Measurements from ENCODE around the gene TFCP2. TPM values are rescaled to one million over a fixed set of nuclear protein-coding genes. Genes with fewer than 3 reads are reported as not detected.
A peak's percentile ranks its signal among the peaks of the same experiment; 100 is the strongest.

TFCP2 gene
- total and polyA plus RNA-seq, 7 experiments from 2014 or later, result 10.8 to 42.3 (median 27.4) TPM

DNA sequence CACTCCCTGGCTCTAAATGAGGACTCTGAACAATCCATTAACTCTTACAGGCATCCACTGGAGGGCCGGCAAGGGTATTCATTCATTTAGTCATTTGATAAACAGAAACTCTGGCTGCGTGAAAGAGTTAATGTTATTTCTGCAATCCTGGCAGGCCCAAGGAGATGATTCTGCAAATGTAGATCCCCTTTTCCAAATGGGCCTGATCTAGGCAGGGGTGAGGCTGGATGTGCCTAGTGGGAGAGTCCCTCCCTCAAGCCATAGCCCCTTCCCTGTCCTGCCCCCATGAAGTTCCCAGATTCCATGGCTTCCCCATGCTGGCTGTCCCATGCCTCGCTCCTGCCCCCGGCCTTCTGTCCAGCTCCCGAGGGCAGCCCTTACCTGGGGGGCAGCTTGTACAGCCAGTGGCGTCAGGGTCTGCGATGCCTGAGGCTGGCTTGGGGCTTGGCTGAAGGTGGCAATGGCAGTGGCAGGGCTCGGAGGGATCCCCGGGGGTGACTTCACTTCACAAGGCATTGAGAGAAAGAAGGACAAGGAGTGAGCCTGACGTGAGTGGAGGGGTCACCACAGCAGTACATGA, 26.5 kb upstream of the TFCP2 start:
- Histone ChIP-seq H3K36me3 (ENCODE audit: control insufficient read depth in 2 of 3, insufficient read depth in 3 of 3, low read length in 3 of 3) (peaks cover 0 to 21% (median 6%) of the 10 kb centered on the region in 3 experiments), H3K9me3 (ENCODE audit: control insufficient read depth in 2 of 3, low read length in 3 of 3) (no peaks in the 10 kb centered on the region), H3K27ac (ENCODE audit: low read depth, low read length) (no peak overlapping the region), H3K4me1 (ENCODE audit: control insufficient read depth in 2 of 2, insufficient read depth in 2 of 2, low read length in 2 of 2) (peaks cover 0 to 12% of the 10 kb centered on the region in 2 donors), H3K4me3 (ENCODE audit: low read length) (no peak overlapping the region), H3K27me3 (ENCODE audit: control insufficient read depth in 2 of 2, insufficient read depth in 2 of 2, low read length in 2 of 2) (no peaks in the 10 kb centered on the region)
- Mint-ChIP-seq H3K9me3 (no peaks in the 10 kb centered on the region), H3K36me3 (peaks cover 0 to 15% (median 0%) of the 10 kb centered on the region in 5 donors), H3K27me3 (no peaks in the 10 kb centered on the region), H3K4me1 (peaks cover 0 to 32% (median 13%) of the 10 kb centered on the region in 7 donors), H3K4me3 (no peak overlapping the region), H3K27ac (peak overlapping the region in 3 of 9 donors; percentile 51 to 63 (median 57))
- peak; percentile 38 for ATAC-seq
- intact Hi-C loops (cut with micrococcal nuclease), result no loop called here
- ChIA-PET POLR2A (interaction anchor here (0.5 to 0.7 kb wide), 2 partner anchors 12 to 48 kb away, joined by 3 read pairs; no protein-coding TSS in a partner anchor), CTCF (no interaction called here)
- no peak for DNase-seq

DNA sequence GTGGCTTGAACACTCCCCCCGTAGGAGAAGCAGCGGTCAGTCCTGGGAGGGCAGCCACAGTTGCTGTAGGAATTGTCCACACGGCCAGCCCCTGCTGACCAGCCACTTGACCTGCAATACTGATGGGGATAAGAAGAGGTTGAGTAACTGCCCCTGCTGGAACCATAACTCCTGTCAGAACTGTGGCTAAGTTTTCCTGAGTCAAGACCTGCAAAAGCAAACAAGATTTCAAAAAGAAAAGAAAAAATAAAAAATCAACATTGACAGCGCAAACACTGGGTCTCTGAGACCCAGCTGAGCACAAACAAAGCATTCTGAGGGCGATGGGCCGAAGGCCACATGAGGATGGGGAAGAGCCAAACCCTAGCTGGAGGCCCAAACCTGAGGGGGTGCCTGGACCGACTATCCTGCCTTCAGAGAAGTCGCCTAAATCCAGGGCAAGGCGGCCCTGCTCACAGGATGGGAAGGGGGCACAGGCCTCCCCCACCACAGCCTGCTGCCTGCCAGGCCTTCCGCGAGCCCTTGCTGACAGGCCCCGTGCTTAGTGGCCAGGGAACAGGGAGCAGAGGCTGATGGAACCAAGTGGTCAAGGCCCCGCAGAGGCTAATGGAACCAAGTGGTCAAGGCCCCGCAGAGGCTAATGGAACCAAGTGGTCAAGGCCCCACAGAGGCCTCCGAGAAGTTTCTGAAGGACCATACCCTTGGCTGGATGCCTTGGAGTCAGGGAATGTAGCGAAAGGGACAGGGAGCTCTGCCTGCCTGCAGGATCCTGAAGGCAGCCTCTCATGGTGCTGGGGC, 25.8 kb upstream of the TFCP2 start:
- peaks cover 0 to 14% (median 0%) of the 10 kb centered on the region in 5 donors for H3K36me3 Mint-ChIP-seq
- H3K36me3 ChIP-seq (ENCODE audit: control insufficient read depth in 2 of 3, insufficient read depth in 3 of 3, low read length in 3 of 3), result peaks cover 0 to 21% (median 5%) of the 10 kb centered on the region in 3 experiments
- H3K27me3 ChIP-seq (ENCODE audit: control insufficient read depth in 2 of 2, insufficient read depth in 2 of 2, low read length in 2 of 2), result no peaks in the 10 kb centered on the region
- no peak for ATAC-seq
- H3K27ac Mint-ChIP-seq, result no peak overlapping the region
- POLR2A ChIA-PET, result no interaction called here
- H3K9me3 ChIP-seq (ENCODE audit: control insufficient read depth in 2 of 3, low read length in 3 of 3), result no peaks in the 10 kb centered on the region
- intact Hi-C loops (cut with micrococcal nuclease), result no loop called here
- DNase-seq, result no peak
- CTCF ChIA-PET, result no interaction called here
- peaks cover 0 to 1% (median 0%) of the 10 kb centered on the region in 11 donors for H3K9me3 Mint-ChIP-seq
- H3K27me3 Mint-ChIP-seq, result no peaks in the 10 kb centered on the region
- H3K4me1 Mint-ChIP-seq, result peaks cover 0 to 30% (median 12%) of the 10 kb centered on the region in 7 donors
- H3K27ac ChIP-seq (ENCODE audit: low read depth, low read length), result no peak overlapping the region
- no peak overlapping the region for H3K4me3 ChIP-seq (ENCODE audit: low read length)
- H3K4me1 ChIP-seq (ENCODE audit: control insufficient read depth in 2 of 2, insufficient read depth in 2 of 2, low read length in 2 of 2), result peaks cover 0 to 9% of the 10 kb centered on the region in 2 donors
- H3K4me3 Mint-ChIP-seq, result no peak overlapping the region

DNA sequence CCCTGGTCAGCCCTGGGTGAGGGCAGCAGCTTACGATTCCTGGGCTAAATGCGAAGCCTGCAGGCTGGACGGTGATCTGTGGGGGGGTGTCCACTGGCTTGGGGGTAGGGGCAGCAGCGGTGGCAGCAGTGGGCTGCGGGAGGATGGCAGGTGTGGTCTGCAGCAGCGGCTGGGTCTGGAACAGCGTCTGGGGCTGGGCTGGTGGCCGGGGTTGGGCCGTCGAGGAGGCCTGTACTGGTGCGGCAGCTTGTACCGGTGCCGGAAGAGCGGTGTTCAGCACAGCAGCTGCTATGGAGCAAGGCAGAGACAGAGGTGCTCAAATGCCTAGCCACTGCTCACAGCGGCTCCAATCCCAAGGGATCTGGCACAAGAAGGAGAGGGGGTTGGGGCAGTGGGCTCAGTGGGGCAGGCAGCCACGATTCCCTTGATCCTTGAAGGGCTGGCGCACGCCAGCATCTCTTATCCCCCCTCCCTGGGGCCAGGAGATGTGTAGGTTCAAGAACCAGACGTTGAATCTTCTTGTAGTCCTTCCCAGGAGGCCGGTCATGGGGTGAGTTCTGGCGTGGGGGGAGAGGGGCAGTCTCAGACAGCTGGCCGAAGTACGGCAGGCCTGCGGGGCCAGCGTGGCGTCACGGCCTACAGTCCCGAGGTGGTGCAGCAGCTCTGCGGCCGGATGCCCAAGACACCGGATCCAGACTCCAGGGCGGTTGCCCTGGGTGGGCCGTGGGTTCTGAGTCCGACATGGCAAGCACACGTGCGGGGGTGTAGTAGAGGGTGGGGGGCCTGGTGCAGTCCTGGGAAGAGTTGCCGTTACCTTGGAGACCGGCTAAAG, 25.0 kb upstream of the TFCP2 start:
- Histone ChIP-seq H3K27ac (ENCODE audit: low read depth, low read length) (no peak overlapping the region), H3K36me3 (ENCODE audit: control insufficient read depth in 2 of 3, insufficient read depth in 3 of 3, low read length in 3 of 3) (peaks cover 0 to 23% (median 3%) of the 10 kb centered on the region in 3 experiments), H3K27me3 (ENCODE audit: control insufficient read depth in 2 of 2, insufficient read depth in 2 of 2, low read length in 2 of 2) (no peaks in the 10 kb centered on the region), H3K4me1 (ENCODE audit: control insufficient read depth in 2 of 2, insufficient read depth in 2 of 2, low read length in 2 of 2) (peaks cover 0 to under 1% of the 10 kb centered on the region in 2 donors), H3K4me3 (ENCODE audit: low read length) (no peak overlapping the region), H3K9me3 (ENCODE audit: control insufficient read depth in 2 of 3, low read length in 3 of 3) (no peaks in the 10 kb centered on the region)
- CTCF ChIA-PET, result no interaction called here
- DNase-seq, result no peak
- Mint-ChIP-seq H3K27me3 (no peaks in the 10 kb centered on the region), H3K27ac (peak overlapping the region in 2 of 9 donors; percentile 14 to 22), H3K4me3 (no peak overlapping the region), H3K36me3 (peaks cover 0 to 8% (median 0%) of the 10 kb centered on the region in 5 donors), H3K9me3 (peaks cover 0 to 1% (median 0%) of the 10 kb centered on the region in 11 donors), H3K4me1 (peaks cover 0 to 22% (median 4%) of the 10 kb centered on the region in 7 donors)
- intact Hi-C loops (cut with micrococcal nuclease), result no loop called here
- no peak for ATAC-seq
- POLR2A ChIA-PET, result interaction anchor here (0.6 kb wide), 1 partner anchor 109 kb away, joined by 3 read pairs; no protein-coding TSS in a partner anchor

DNA sequence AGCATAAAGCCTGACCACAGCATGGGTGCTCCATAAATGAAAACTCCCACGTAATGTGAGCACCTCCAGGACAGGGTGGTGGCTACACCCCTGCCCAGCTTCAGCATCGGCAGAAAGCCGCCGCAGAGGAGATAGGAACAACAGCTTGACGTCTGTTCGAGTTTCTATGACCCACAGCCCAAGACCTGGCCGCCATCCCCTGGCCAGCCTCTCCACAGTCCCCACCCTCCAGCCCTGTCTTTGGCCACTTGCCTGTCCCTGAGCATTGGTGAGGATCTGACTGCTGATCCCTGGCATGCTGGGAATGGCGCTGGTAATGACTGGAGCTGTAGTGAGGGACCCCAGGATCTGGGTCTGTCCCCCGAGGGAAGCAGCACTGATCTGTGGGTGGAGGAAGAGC, 23.6 kb upstream of the TFCP2 start:
- Histone ChIP-seq H3K27me3 (ENCODE audit: control insufficient read depth in 2 of 2, insufficient read depth in 2 of 2, low read length in 2 of 2) (no peaks in the 10 kb centered on the region), H3K4me3 (ENCODE audit: low read length) (no peak overlapping the region), H3K36me3 (ENCODE audit: control insufficient read depth in 2 of 3, insufficient read depth in 3 of 3, low read length in 3 of 3) (peaks cover 0 to 34% (median 3%) of the 10 kb centered on the region in 3 experiments), H3K4me1 (ENCODE audit: control insufficient read depth in 2 of 2, insufficient read depth in 2 of 2, low read length in 2 of 2) (no peaks in the 10 kb centered on the region), H3K27ac (ENCODE audit: low read depth, low read length) (no peak overlapping the region), H3K9me3 (ENCODE audit: control insufficient read depth in 2 of 3, low read length in 3 of 3) (no peaks in the 10 kb centered on the region)
- intact Hi-C loops (cut with micrococcal nuclease), result no loop called here
- DNase-seq (no peak), ATAC-seq (no peak)
- Mint-ChIP-seq H3K27ac (no peak overlapping the region), H3K36me3 (peaks cover 0 to 16% (median 0%) of the 10 kb centered on the region in 5 donors), H3K4me1 (peaks cover 0 to 15% (median 0%) of the 10 kb centered on the region in 7 donors), H3K9me3 (peaks cover 0 to 1% (median 0%) of the 10 kb centered on the region in 11 donors), H3K27me3 (no peaks in the 10 kb centered on the region), H3K4me3 (no peak overlapping the region)
- ChIA-PET CTCF (no interaction called here), POLR2A (interaction anchor here (0.6 to 0.9 kb wide), 2 partner anchors 10 to 34 kb away, joined by 3 read pairs; no protein-coding TSS in a partner anchor)

- CTCF ChIA-PET, result no interaction called here
- H3K36me3 ChIP-seq (ENCODE audit: control insufficient read depth in 2 of 3, insufficient read depth in 3 of 3, low read length in 3 of 3), result peaks cover 0 to 42% (median 5%) of the 10 kb centered on the region in 3 experiments
- no peaks in the 10 kb centered on the region for H3K4me1 ChIP-seq (ENCODE audit: control insufficient read depth in 2 of 2, insufficient read depth in 2 of 2, low read length in 2 of 2)
- H3K27me3 ChIP-seq (ENCODE audit: control insufficient read depth in 2 of 2, insufficient read depth in 2 of 2, low read length in 2 of 2), result no peaks in the 10 kb centered on the region
- no peak overlapping the region for H3K27ac ChIP-seq (ENCODE audit: low read depth, low read length)
- H3K9me3 ChIP-seq (ENCODE audit: control insufficient read depth in 2 of 3, low read length in 3 of 3), result no peaks in the 10 kb centered on the region
- H3K4me3 Mint-ChIP-seq, result no peak overlapping the region
- H3K27me3 Mint-ChIP-seq, result no peaks in the 10 kb centered on the region
- H3K27ac Mint-ChIP-seq, result no peak overlapping the region
- H3K9me3 Mint-ChIP-seq, result peaks cover 0 to 1% (median 0%) of the 10 kb centered on the region in 11 donors
- POLR2A ChIA-PET, result interaction anchor here (0.6 to 0.9 kb wide), 2 partner anchors 11 to 33 kb away, joined by 3 read pairs; no protein-coding TSS in a partner anchor
- DNase-seq (no peak), ATAC-seq (no peak)
- intact Hi-C loops (cut with micrococcal nuclease), result no loop called here
- peaks cover 0 to 23% (median 4%) of the 10 kb centered on the region in 5 donors for H3K36me3 Mint-ChIP-seq
- H3K4me3 ChIP-seq (ENCODE audit: low read length), result no peak overlapping the region
- H3K4me1 Mint-ChIP-seq, result peaks cover 0 to 8% (median 0%) of the 10 kb centered on the region in 7 donors
These were observed 22.9 kb upstream of the TFCP2 start for GRCh38 chr12:51195841-51196240.

DNA sequence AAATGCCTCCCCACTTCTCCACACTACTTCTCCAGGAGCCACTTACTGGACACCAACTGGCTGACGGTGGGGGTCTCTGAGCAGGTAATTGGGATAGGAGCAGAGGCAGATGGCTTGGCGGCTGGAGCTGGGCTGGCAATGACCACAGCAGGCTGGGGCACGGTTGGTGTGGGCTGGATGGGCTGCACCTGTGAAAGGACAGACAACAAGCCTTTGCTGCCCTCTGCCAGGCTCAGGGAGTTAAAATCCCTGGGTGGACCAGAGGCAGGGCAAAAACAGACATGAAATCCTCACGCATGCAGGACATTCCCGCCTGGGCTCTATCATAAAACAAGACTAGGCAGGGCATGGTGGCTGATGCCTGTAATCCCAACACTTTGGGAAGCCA, 19.3 kb upstream of the TFCP2 start:
- H3K27me3 Mint-ChIP-seq, result no peaks in the 10 kb centered on the region
- H3K4me1 Mint-ChIP-seq, result peaks cover 0 to 6% (median 0%) of the 10 kb centered on the region in 7 donors
- no peak overlapping the region for H3K27ac ChIP-seq (ENCODE audit: low read depth, low read length)
- no peaks in the 10 kb centered on the region for H3K9me3 ChIP-seq (ENCODE audit: control insufficient read depth in 2 of 3, low read length in 3 of 3)
- no peak overlapping the region for H3K4me3 Mint-ChIP-seq
- no peak overlapping the region for H3K27ac Mint-ChIP-seq
- no peaks in the 10 kb centered on the region for H3K27me3 ChIP-seq (ENCODE audit: control insufficient read depth in 2 of 2, insufficient read depth in 2 of 2, low read length in 2 of 2)
- CTCF ChIA-PET, result no interaction called here
- no peaks in the 10 kb centered on the region for H3K4me1 ChIP-seq (ENCODE audit: control insufficient read depth in 2 of 2, insufficient read depth in 2 of 2, low read length in 2 of 2)
- H3K36me3 Mint-ChIP-seq, result peaks cover 0 to 30% (median 6%) of the 10 kb centered on the region in 5 donors
- intact Hi-C loops (cut with micrococcal nuclease), result no loop called here
- peaks cover 0 to 45% (median 8%) of the 10 kb centered on the region in 3 experiments for H3K36me3 ChIP-seq (ENCODE audit: control insufficient read depth in 2 of 3, insufficient read depth in 3 of 3, low read length in 3 of 3)
- H3K9me3 Mint-ChIP-seq, result peaks cover 0 to 1% (median 0%) of the 10 kb centered on the region in 11 donors
- DNase-seq (no peak), ATAC-seq (no peak)
- H3K4me3 ChIP-seq (ENCODE audit: low read length), result no peak overlapping the region
- POLR2A ChIA-PET, result interaction anchor here (0.5 kb wide), 1 partner anchor 37 kb away, joined by 3 read pairs; no protein-coding TSS in a partner anchor

Data from naive thymus-derived CD4-positive, alpha-beta T cell (primary cell).